CD4-positive, alpha-beta T cell treated with Interleukin-17A for 4 hours (primary cell): ENCODE results near the gene NOD2.

Experiments
- DNase-seq: peaks from one replicate; pipeline ENCODE4 v3.0.0-alpha.2; 2020; ENCODE audit warnings: mixed read lengths

Gene NOD2

GRCh38 chr16:50718061-50718760, 24.8 kb downstream of the NOD2 start:
- DNase-seq, result no peak

- DNase-seq, result no peak
Observed at GRCh38 chr16:50718761-50719400, 25.5 kb downstream of the NOD2 start.

- peak; percentile 57 for DNase-seq
Observed at GRCh38 chr16:50719401-50720337, 26.3 kb downstream of the NOD2 start.

GRCh38 chr16:50721549-50722404, 28.4 kb downstream of the NOD2 start:
- no peak for DNase-seq

GRCh38 chr16:50722405-50722737, 29.0 kb downstream of the NOD2 start:
- no peak for DNase-seq

- no peak for DNase-seq
Observed at GRCh38 chr16:50722960-50723359, 29.6 kb downstream of the NOD2 start.

- DNase-seq, result no peak
Observed at GRCh38 chr16:50724306-50724705, 30.9 kb downstream of the NOD2 start.

- peak; percentile 62 for DNase-seq
Observed at GRCh38 chr16:50731130-50731988, 38.0 kb downstream of the NOD2 start.

GRCh38 chr16:50731989-50732832, 38.8 kb downstream of the NOD2 start:
- no peak for DNase-seq

GRCh38 chr16:50733468-50733867, 40.1 kb downstream of the NOD2 start:
- no peak for DNase-seq

GRCh38 chr16:50735629-50736122, 42.3 kb downstream of the NOD2 start:
- DNase-seq, result no peak

- DNase-seq, result no peak
Observed at GRCh38 chr16:50736448-50736847, 43.0 kb downstream of the NOD2 start.

GRCh38 chr16:50737420-50737959, 44.1 kb downstream of the NOD2 start:
- DNase-seq, result no peak

GRCh38 chr16:50739031-50739430, 45.6 kb downstream of the NOD2 start:
- no peak for DNase-seq

- DNase-seq, result no peak
Observed at GRCh38 chr16:50740736-50741135, 47.3 kb downstream of the NOD2 start.

GRCh38 chr16:50741225-50741780, 47.9 kb downstream of the NOD2 start:
- DNase-seq, result no peak

GRCh38 chr16:50741781-50742575, 48.6 kb downstream of the NOD2 start, which contains the start of gene CYLD:
TSS of gene CYLD (plus strand) at chr16:50742086. CDS start at chr16:50749699, 7,613 bp downstream.
- DNase-seq, result peak; percentile 99

GRCh38 chr16:50742576-50743200, 49.3 kb downstream of the NOD2 start:
- peak; percentile 58 for DNase-seq
